GM23338 (cell line): ENCODE measurements around the gene PPM1E. TPM values are rescaled to one million over a fixed set of nuclear protein-coding genes. Genes with fewer than 3 reads are reported as not detected.
A peak's percentile ranks its signal among the peaks of the same experiment; 100 is the strongest.

ENCODE experiments used
- ATAC-seq: fragments of 200-7000 bp; cut with Tn5 transposase; 3 replicates; pipeline ENCODE4 v1.9.1; 2020
- DNase-seq: peaks from one replicate; pipeline ENCODE4 v3.0.0-alpha.2; 2015; ENCODE audit warnings: low spot score
- H2AFZ ChIP-seq: fragments of 200-600 bp; sonication (generic); 2 replicates; pipeline ENCODE4 v1.8.0; 2016; ENCODE audit warnings: antibody characterized with exemption, mild to moderate bottlenecking, moderate library complexity
- H3F3A ChIP-seq: fragments of 200-600 bp; sonication (generic); replicated peaks from 2 replicates; pipeline ENCODE4 v1.8.0; 2017; ENCODE audit warnings: antibody characterized with exemption, mixed run types, low read depth
- H3K27ac ChIP-seq: fragments of 200-600 bp; sonication (generic); 2 replicates; pipeline ENCODE4 v1.6.1; 2016; ENCODE audit warnings: low read depth
- H3K27me3 ChIP-seq: fragments of 200-600 bp; sonication (generic); 2 replicates; pipeline ENCODE4 v1.8.0; 2016; ENCODE audit warnings: mild to moderate bottlenecking, mixed run types, moderate library complexity; ENCODE audit not compliant: insufficient read depth
- H3K36me3 ChIP-seq: fragments of 200-600 bp; sonication (generic); 2 replicates; pipeline ENCODE4 v1.8.0; 2016; ENCODE audit warnings: mild to moderate bottlenecking; ENCODE audit not compliant: insufficient read depth
- H3K4me1 ChIP-seq: fragments of 200-600 bp; sonication (generic); 2 replicates; pipeline ENCODE4 v1.8.0; 2016; ENCODE audit warnings: mild to moderate bottlenecking, moderate library complexity; ENCODE audit not compliant: insufficient read depth
- H3K4me2 ChIP-seq: fragments of 200-600 bp; sonication (generic); 2 replicates; pipeline ENCODE4 v1.7.1; 2017; ENCODE audit warnings: mixed run types
- H3K4me3 ChIP-seq: fragments of 200-600 bp; sonication (generic); 2 replicates; pipeline ENCODE4 v1.6.1; 2016; ENCODE audit warnings: mixed run types
- H3K79me2 ChIP-seq: fragments of 200-600 bp; sonication (generic); replicated peaks from 2 replicates; pipeline ENCODE4 v1.8.0; 2017; ENCODE audit warnings: mild to moderate bottlenecking; ENCODE audit not compliant: insufficient read depth
- H3K9me2 ChIP-seq: fragments of 200-600 bp; sonication (generic); 2 replicates; pipeline ENCODE4 v1.8.0; 2017; ENCODE audit not compliant: insufficient read depth
- H4K20me1 ChIP-seq: fragments of 200-600 bp; sonication (generic); replicated peaks from 2 replicates; pipeline ENCODE4 v1.8.0; 2017; ENCODE audit warnings: mild to moderate bottlenecking; ENCODE audit not compliant: insufficient read depth
- H3K27ac Mint-ChIP-seq: 2 replicates; pipeline ENCODE4 v1.8.0; 2020; ENCODE audit warnings: inconsistent platforms, mild to moderate bottlenecking, moderate library complexity, mixed read lengths
- H3K27me3 Mint-ChIP-seq: 3 replicates; pipeline ENCODE4 v1.8.0; 2022; ENCODE audit warnings: low read depth, mild to moderate bottlenecking, moderate library complexity, mixed read lengths, inconsistent platforms; ENCODE audit not compliant: insufficient read depth, poor library complexity
- H3K36me3 Mint-ChIP-seq: 3 replicates; pipeline ENCODE4 v1.8.0; 2021; ENCODE audit warnings: low read depth, mild to moderate bottlenecking, inconsistent platforms, moderate library complexity, mixed read lengths
- H3K4me1 Mint-ChIP-seq: 3 replicates; pipeline ENCODE4 v1.8.0; 2020; ENCODE audit warnings: mild to moderate bottlenecking, inconsistent platforms, mixed read lengths
- H3K4me3 Mint-ChIP-seq: 3 replicates; pipeline ENCODE4 v1.8.0; 2021; ENCODE audit warnings: moderate library complexity, mild to moderate bottlenecking, inconsistent platforms, mixed read lengths
- H3K9me3 Mint-ChIP-seq: 3 replicates; pipeline ENCODE4 v1.8.0; 2020; ENCODE audit warnings: moderate library complexity, mild to moderate bottlenecking, inconsistent platforms, mixed read lengths
- ETS1 ChIP-seq: IDR thresholded peaks from 2 replicates; pipeline ENCODE4 v1.6.1; 2016; ENCODE audit warnings: antibody characterized with exemption
- EZH2phosphoT487 ChIP-seq: fragments of 200-600 bp; sonication (generic); IDR thresholded peaks from one replicate; pipeline ENCODE4 v1.8.1; 2018; ENCODE audit warnings: antibody characterized with exemption; ENCODE audit not compliant: unreplicated experiment
- NANOG ChIP-seq: IDR thresholded peaks from 2 replicates; pipeline ENCODE4 v1.6.1; 2016; ENCODE audit warnings: antibody characterized with exemption, borderline replicate concordance
- ZNF331 ChIP-seq: fragments of 250-450 bp; sonication (Bioruptor Pico); IDR thresholded peaks from 2 replicates; pipeline ENCODE4 v1.5.0; 2020; ENCODE audit warnings: low read depth, mild to moderate bottlenecking, moderate library complexity
- ZNF462 ChIP-seq: fragments of 250-450 bp; sonication (Bioruptor Pico); IDR thresholded peaks from 2 replicates; pipeline ENCODE4 v1.5.0; 2020; ENCODE audit warnings: mild to moderate bottlenecking, moderate library complexity
- polyA plus RNA-seq: library from polyadenylated mRNA; unstranded; fragments of >200 nt; fragmentation: Nextera tagmentation; extraction: Ambion mirVana; gene quantifications from 2 replicates; pipeline ENCODE4 v1.2.1, GENCODE V29; 2016
- total RNA-seq: library from RNA; depleted of rRNA; stranded (reverse); fragments of >200 nt; shearing (Covaris generic); gene quantifications from 2 replicates; pipeline ENCODE4 v1.2.3, GENCODE V29; 2014

The PPM1E gene
- total and polyA plus RNA-seq, 2 experiments from 2014 or later = 2.1 to 13.8 TPM

GRCh38 chr17:58969156-58969555, 213.5 kb downstream of the PPM1E start:
- H3K27ac Mint-ChIP-seq = no peak overlapping the region
- ATAC-seq = no peak; the same call in 2 of the 3 replicates
- Histone ChIP-seq H3K9me2 (no peaks in the 10 kb centered on the region), H4K20me1 (no peaks in the 10 kb centered on the region), H3K79me2 (no peaks in the 10 kb centered on the region), H3K27ac (no peak overlapping the region), H3K4me3 (no peak overlapping the region), H3K36me3 (0 out of 2 replicates have a peak, but pooled peaks cover 4% of the 10 kb centered on the region), H3K4me1 (peaks cover 30% of the 10 kb centered on the region), H2AFZ (no peak overlapping the region), H3K27me3 (no peaks in the 10 kb centered on the region), H3K4me2 (peak overlapping the region; percentile 58; the same call in 1 of the 2 replicates), H3F3A (no peaks in the 10 kb centered on the region; the same call in 1 of the 2 replicates)
- no peaks in the 10 kb centered on the region for H3K36me3 Mint-ChIP-seq
- peaks cover 39% of the 10 kb centered on the region for H3K4me1 Mint-ChIP-seq
- no peaks in the 10 kb centered on the region for H3K9me3 Mint-ChIP-seq
- H3K4me3 Mint-ChIP-seq = no peak overlapping the region
- H3K27me3 Mint-ChIP-seq = no peaks in the 10 kb centered on the region
- DNase-seq = peak; percentile 9
- TF ChIP-seq EZH2phosphoT487 (no peak), NANOG (no peak), ZNF462 (CRISPR knock-in tag) (no peak), ETS1 (no peak), ZNF331 (CRISPR knock-in tag) (no peak)
